T47D (cell line): ENCODE measurements around the gene MRPL9.

Source experiments
- DNase-seq, 2 experiments: peaks; one replicate each; pipeline versions ENCODE4 v3.0.0 to v3.0.0-alpha.2; 2011 to 2012; ENCODE audit warnings: low read depth in 1 of 2, low spot score in 1 of 2
- JUND ChIP-seq: IDR thresholded peaks from 2 replicates; pipeline ENCODE4 v1.6.1; 2012; ENCODE audit warnings: low read depth
- in situ Hi-C: cut with HindIII; loops from 2 replicates; pipeline ENCODE4 v1.10.0; 2016; ENCODE audit warnings: low sequenced_read_pairs, low pct_unique_long_range_greater_than_20kb

The MRPL9 gene

GRCh38 chr1:151762941-151763921 is at the start of gene MRPL9:
TSS of gene MRPL9 (minus strand) at chr1:151763496. CDS start at chr1:151763479, 17 bp downstream.
- in situ Hi-C loops, result no loop called here
- DNase-seq, result peak; percentile 88 to 98
- TF ChIP-seq JUND, result no peak

GRCh38 chr1:151811181-151811580 is 47.9 kb upstream of the MRPL9 start:
- DNase-seq, result no peak
- in situ Hi-C loops, result no loop called here
- TF ChIP-seq JUND, result no peak

GRCh38 chr1:151809985-151810556 is 46.8 kb upstream of the MRPL9 start:
- no peak for TF ChIP-seq JUND
- DNase-seq, result no peak
- in situ Hi-C loops, result no loop called here

GRCh38 chr1:151809290-151809984 is 46.1 kb upstream of the MRPL9 start:
- in situ Hi-C loops, result no loop called here
- no peak for DNase-seq
- no peak for TF ChIP-seq JUND

- in situ Hi-C loops, result no loop called here
- no peak for TF ChIP-seq JUND
- DNase-seq, result no peak
These were observed 44.5 kb upstream of the MRPL9 start for GRCh38 chr1:151807766-151808165.

GRCh38 chr1:151807131-151807530 is 43.8 kb upstream of the MRPL9 start:
- DNase-seq, result no peak
- in situ Hi-C loops, result no loop called here
- no peak for TF ChIP-seq JUND

- in situ Hi-C loops, result no loop called here
These were observed 42.9 kb upstream of the MRPL9 start for GRCh38 chr1:151806170-151806569.

GRCh38 chr1:151805066-151805820 is 41.9 kb upstream of the MRPL9 start, which contains the start of gene LINGO4:
TSS of gene LINGO4 (minus strand) at chr1:151805419. CDS start at chr1:151802704, 2,715 bp downstream.
- TF ChIP-seq JUND, result no peak
- in situ Hi-C loops, result no loop called here
- no peak for DNase-seq

More at GRCh38 chr1:151806170-151806569, 42.9 kb upstream of the MRPL9 start:
- TF ChIP-seq JUND, result no peak
- DNase-seq, result no peak

GRCh38 chr1:151803915-151804314 is 40.6 kb upstream of the MRPL9 start:
- no peak for TF ChIP-seq JUND
- DNase-seq, result no peak
- in situ Hi-C loops, result no loop called here

- TF ChIP-seq JUND, result no peak
- peak; percentile 71 to 75 for DNase-seq
- in situ Hi-C loops, result no loop called here
These were observed 39.9 kb upstream of the MRPL9 start for GRCh38 chr1:151803164-151803563.

GRCh38 chr1:151802372-151802771 is 39.1 kb upstream of the MRPL9 start:
- in situ Hi-C loops, result no loop called here
- TF ChIP-seq JUND, result no peak
- DNase-seq, result no peak

- no peak for DNase-seq
- TF ChIP-seq JUND, result no peak
- in situ Hi-C loops, result no loop called here
These were observed 38.5 kb upstream of the MRPL9 start for GRCh38 chr1:151801846-151802245.
